HepG2 (cell line): Measurements from ENCODE around the gene RNASE8. TPM values are rescaled to one million over a fixed set of nuclear protein-coding genes. Genes with fewer than 3 reads are reported as not detected.

Experiments used
- ASH2L ChIP-seq: fragments of 300-600, 200-600 bp; sonication (generic); IDR thresholded peaks from 2 replicates; pipeline ENCODE4 v1.7.0; 2017; ENCODE audit warnings: low read depth, mild to moderate bottlenecking, moderate library complexity, mixed read lengths, low read length; ENCODE audit not compliant: insufficient read length
- BRCA1 ChIP-seq: sonication (generic); formaldehyde crosslinking; IDR thresholded peaks from 2 replicates; pipeline ENCODE4 v1.4.0; 2020; ENCODE audit warnings: missing genetic modification reagents
- HCFC1 ChIP-seq: fragments of 150-350 bp; IDR thresholded peaks from 2 replicates; pipeline ENCODE4 v1.6.1; 2014; ENCODE audit warnings: low read depth, low read length
- MEF2D ChIP-seq: sonication (generic); formaldehyde crosslinking; IDR thresholded peaks from 2 replicates; pipeline ENCODE4 v1.5.1; 2020; ENCODE audit warnings: mild to moderate bottlenecking, missing genetic modification reagents
- PITX1 ChIP-seq: sonication (generic); formaldehyde crosslinking; IDR thresholded peaks from 2 replicates; pipeline ENCODE4 v1.5.1; 2020; ENCODE audit warnings: mild to moderate bottlenecking, missing genetic modification reagents
- PTBP1 ChIP-seq: fragments of 200-400 bp; formaldehyde crosslinking; IDR thresholded peaks from 2 replicates; pipeline ENCODE4 v1.6.1; 2018; ENCODE audit warnings: low read length, low read depth; ENCODE audit not compliant: poor library complexity, severe bottlenecking
- RCOR2 ChIP-seq: IDR thresholded peaks from 2 replicates; pipeline ENCODE4 v1.6.1; 2016; ENCODE audit warnings: missing biosample characterization, missing genetic modification reagents
- SOX5 ChIP-seq: IDR thresholded peaks from 2 replicates; pipeline ENCODE4 v1.6.1; 2016; ENCODE audit warnings: borderline replicate concordance
- ZBTB3 ChIP-seq: sonication (generic); formaldehyde crosslinking; IDR thresholded peaks from 2 replicates; pipeline ENCODE4 v1.4.0; 2020; ENCODE audit warnings: low read depth, mild to moderate bottlenecking, moderate library complexity, missing genetic modification reagents, borderline replicate concordance
- ZIK1 ChIP-seq: sonication (generic); formaldehyde crosslinking; IDR thresholded peaks from 2 replicates; pipeline ENCODE4 v1.5.0; 2020; ENCODE audit warnings: mild to moderate bottlenecking, low read depth, missing genetic modification reagents, borderline replicate concordance
- ZNF143 ChIP-seq: sonication (generic); formaldehyde crosslinking; IDR thresholded peaks from 2 replicates; pipeline ENCODE4 v1.4.0; 2020; ENCODE audit warnings: missing genetic modification reagents
- ZNF343 ChIP-seq: sonication (generic); formaldehyde crosslinking; IDR thresholded peaks from 2 replicates; pipeline ENCODE4 v1.4.0; 2020; ENCODE audit warnings: mild to moderate bottlenecking, missing genetic modification reagents
- ZNF674 ChIP-seq: sonication (generic); formaldehyde crosslinking; IDR thresholded peaks from 2 replicates; pipeline ENCODE4 v1.5.0; 2020; ENCODE audit warnings: low read depth, mild to moderate bottlenecking, missing genetic modification reagents
- ZNF709 ChIP-seq: sonication (generic); formaldehyde crosslinking; IDR thresholded peaks from 2 replicates; pipeline ENCODE4 v1.5.0; 2020; ENCODE audit warnings: mild to moderate bottlenecking, missing genetic modification reagents
- polyA plus RNA-seq, 8 experiments: library from polyadenylated mRNA; depleted of rRNA in 3 of 8; stranded (reverse) in 7 of 8; unstranded in 1 of 8; fragments of >200 nt; fragmentation: Illumina TruSeq in 4 of 8; extraction: Trizol in 4 of 8; gene quantifications; 2 replicates each; pipeline versions ENCODE4 v1.2.1 to v1.2.3, GENCODE V29; 2011 to 2016; ENCODE audit warnings: low read depth in 4 of 8, missing spikeins in 1 of 8, mixed read lengths in 1 of 8; ENCODE audit not compliant: insufficient read depth in 1 of 8
- total RNA-seq, 5 experiments: library from RNA; depleted of rRNA; stranded (reverse); fragments of >200 nt; fragmentation: Illumina TruSeq; extraction: Trizol; gene quantifications; 2 replicates each; pipeline ENCODE4 v1.2.3, GENCODE V29; 2016; ENCODE audit warnings: low read depth in 1 of 5
- TF ChIP-seq, protein P1 (sequence below): sonication (generic); formaldehyde crosslinking; IDR thresholded peaks from 2 replicates; pipeline ENCODE4 v1.5.0; 2020; ENCODE audit warnings: missing genetic modification reagents
- TF ChIP-seq, protein P2 (sequence below): sonication (generic); formaldehyde crosslinking; IDR thresholded peaks from 2 replicates; pipeline ENCODE4 v1.5.0; 2020; ENCODE audit warnings: mild to moderate bottlenecking, missing genetic modification reagents
- TF ChIP-seq, protein P3 (sequence below): IDR thresholded peaks from 2 replicates; pipeline ENCODE4 v1.6.1; 2016; ENCODE audit warnings: missing genetic modification reagents, missing compliant biosample characterization
- TF ChIP-seq, protein P4 (sequence below): IDR thresholded peaks from 2 replicates; pipeline ENCODE4 v1.6.1; 2016; ENCODE audit warnings: missing biosample characterization, missing genetic modification reagents, low read depth
- TF ChIP-seq, protein P5 (sequence below): sonication (generic); formaldehyde crosslinking; IDR thresholded peaks from 2 replicates; pipeline ENCODE4 v1.5.1; 2020; ENCODE audit warnings: mild to moderate bottlenecking, missing genetic modification reagents, moderate library complexity
- TF ChIP-seq, protein P6 (sequence below): sonication (generic); formaldehyde crosslinking; IDR thresholded peaks from 2 replicates; pipeline ENCODE4 v1.4.0; 2020; ENCODE audit warnings: mild to moderate bottlenecking, missing genetic modification reagents

Gene RNASE8
- total and polyA plus RNA-seq, 2 of the 13 experiments (the other 11 are each of a cell fraction or from before 2014, with no cell fraction given): not detected

DNA sequence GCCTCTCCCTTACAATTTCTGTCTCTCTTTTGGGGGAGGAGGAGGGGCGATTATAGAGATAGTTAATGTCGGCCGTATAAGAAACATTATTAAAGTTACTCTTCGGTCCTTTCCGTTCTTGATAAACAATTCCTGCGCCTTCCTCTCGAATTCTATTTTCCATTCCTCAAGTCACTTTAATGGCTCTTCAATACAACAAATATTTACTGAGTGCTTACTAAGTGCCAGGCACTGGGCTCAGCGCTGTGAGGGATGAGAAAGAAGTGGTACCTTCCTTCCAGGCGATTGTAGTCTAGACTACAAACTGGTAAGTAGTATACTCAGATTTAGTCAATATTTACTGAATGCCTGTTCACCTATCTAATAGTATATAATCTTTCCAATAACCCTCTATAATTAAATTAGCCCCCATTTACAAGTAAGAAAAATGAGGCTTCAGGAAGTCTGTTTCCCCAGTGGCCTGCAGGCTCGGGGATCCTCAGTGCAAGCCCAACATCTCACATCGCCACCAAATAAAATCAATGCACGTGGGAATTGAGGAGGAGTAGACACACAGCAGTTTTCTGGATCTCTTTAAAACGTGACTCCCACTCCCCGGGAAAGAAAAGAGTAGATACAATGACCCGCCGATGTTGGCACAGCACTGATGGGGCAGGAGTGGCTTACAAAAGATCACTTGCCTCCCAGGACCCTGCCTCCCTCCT is 41.4 kb downstream of the RNASE8 start (continued):
- TF ChIP-seq, protein P1, sequence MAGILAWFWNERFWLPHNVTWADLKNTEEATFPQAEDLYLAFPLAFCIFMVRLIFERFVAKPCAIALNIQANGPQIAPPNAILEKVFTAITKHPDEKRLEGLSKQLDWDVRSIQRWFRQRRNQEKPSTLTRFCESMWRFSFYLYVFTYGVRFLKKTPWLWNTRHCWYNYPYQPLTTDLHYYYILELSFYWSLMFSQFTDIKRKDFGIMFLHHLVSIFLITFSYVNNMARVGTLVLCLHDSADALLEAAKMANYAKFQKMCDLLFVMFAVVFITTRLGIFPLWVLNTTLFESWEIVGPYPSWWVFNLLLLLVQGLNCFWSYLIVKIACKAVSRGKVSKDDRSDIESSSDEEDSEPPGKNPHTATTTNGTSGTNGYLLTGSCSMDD (CRISPR knock-in tag): no peak
- no peak for TF ChIP-seq ZNF143
- TF ChIP-seq ZBTB3 (CRISPR knock-in tag): no peak
- TF ChIP-seq, protein P2, sequence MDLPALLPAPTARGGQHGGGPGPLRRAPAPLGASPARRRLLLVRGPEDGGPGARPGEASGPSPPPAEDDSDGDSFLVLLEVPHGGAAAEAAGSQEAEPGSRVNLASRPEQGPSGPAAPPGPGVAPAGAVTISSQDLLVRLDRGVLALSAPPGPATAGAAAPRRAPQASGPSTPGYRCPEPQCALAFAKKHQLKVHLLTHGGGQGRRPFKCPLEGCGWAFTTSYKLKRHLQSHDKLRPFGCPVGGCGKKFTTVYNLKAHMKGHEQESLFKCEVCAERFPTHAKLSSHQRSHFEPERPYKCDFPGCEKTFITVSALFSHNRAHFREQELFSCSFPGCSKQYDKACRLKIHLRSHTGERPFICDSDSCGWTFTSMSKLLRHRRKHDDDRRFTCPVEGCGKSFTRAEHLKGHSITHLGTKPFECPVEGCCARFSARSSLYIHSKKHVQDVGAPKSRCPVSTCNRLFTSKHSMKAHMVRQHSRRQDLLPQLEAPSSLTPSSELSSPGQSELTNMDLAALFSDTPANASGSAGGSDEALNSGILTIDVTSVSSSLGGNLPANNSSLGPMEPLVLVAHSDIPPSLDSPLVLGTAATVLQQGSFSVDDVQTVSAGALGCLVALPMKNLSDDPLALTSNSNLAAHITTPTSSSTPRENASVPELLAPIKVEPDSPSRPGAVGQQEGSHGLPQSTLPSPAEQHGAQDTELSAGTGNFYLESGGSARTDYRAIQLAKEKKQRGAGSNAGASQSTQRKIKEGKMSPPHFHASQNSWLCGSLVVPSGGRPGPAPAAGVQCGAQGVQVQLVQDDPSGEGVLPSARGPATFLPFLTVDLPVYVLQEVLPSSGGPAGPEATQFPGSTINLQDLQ (CRISPR knock-in tag): no peak
- TF ChIP-seq, protein P3, sequence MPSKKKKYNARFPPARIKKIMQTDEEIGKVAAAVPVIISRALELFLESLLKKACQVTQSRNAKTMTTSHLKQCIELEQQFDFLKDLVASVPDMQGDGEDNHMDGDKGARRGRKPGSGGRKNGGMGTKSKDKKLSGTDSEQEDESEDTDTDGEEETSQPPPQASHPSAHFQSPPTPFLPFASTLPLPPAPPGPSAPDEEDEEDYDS (CRISPR knock-in tag): 0 out of 2 replicates have a peak, but pooled peaks have one; percentile 15
- TF ChIP-seq ASH2L: peak; percentile 10
- TF ChIP-seq, protein P4, sequence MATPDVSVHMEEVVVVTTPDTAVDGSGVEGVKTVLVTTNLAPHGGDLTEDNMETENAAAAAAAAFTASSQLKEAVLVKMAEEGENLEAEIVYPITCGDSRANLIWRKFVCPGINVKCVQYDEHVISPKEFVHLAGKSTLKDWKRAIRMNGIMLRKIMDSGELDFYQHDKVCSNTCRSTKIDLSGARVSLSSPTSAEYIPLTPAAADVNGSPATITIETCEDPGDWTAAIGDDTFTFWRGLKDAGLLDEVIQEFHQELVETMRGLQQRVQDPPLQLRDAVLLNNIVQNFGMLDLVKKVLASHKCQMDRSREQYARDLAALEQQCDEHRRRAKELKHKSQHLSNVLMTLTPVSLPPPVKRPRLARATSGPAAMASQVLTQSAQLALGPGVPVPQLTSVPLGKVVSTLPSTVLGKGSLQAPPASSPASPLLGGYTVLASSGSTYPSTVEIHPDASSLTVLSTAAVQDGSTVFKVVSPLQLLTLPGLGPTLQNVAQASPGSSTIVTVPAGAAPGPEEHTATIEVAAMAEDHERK (CRISPR knock-in tag): no peak
- TF ChIP-seq ZNF674 (CRISPR knock-in tag): no peak
- no peak for TF ChIP-seq ZIK1 (CRISPR knock-in tag)
- TF ChIP-seq ZNF709 (CRISPR knock-in tag): no peak
- TF ChIP-seq, protein P5, sequence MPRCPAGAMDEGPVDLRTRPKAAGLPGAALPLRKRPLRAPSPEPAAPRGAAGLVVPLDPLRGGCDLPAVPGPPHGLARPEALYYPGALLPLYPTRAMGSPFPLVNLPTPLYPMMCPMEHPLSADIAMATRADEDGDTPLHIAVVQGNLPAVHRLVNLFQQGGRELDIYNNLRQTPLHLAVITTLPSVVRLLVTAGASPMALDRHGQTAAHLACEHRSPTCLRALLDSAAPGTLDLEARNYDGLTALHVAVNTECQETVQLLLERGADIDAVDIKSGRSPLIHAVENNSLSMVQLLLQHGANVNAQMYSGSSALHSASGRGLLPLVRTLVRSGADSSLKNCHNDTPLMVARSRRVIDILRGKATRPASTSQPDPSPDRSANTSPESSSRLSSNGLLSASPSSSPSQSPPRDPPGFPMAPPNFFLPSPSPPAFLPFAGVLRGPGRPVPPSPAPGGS (CRISPR knock-in tag): no peak
- TF ChIP-seq PTBP1: no peak
- no peak for TF ChIP-seq HCFC1
- 0 out of 2 replicates have a peak, but pooled peaks have one; percentile 17 for TF ChIP-seq MEF2D (CRISPR knock-in tag)
- TF ChIP-seq SOX5 (CRISPR knock-in tag): no peak
- TF ChIP-seq, protein P6, sequence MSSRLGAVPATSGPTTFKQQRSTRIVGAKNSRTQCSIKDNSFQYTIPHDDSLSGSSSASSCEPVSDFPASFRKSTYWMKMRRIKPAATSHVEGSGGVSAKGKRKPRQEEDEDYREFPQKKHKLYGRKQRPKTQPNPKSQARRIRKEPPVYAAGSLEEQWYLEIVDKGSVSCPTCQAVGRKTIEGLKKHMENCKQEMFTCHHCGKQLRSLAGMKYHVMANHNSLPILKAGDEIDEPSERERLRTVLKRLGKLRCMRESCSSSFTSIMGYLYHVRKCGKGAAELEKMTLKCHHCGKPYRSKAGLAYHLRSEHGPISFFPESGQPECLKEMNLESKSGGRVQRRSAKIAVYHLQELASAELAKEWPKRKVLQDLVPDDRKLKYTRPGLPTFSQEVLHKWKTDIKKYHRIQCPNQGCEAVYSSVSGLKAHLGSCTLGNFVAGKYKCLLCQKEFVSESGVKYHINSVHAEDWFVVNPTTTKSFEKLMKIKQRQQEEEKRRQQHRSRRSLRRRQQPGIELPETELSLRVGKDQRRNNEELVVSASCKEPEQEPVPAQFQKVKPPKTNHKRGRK (CRISPR knock-in tag): peak; percentile 65; the same call in 1 of the 2 replicates
- no peak for TF ChIP-seq RCOR2
- TF ChIP-seq ZNF343 (CRISPR knock-in tag): no peak
- no peak for TF ChIP-seq BRCA1 (CRISPR knock-in tag)
- TF ChIP-seq PITX1 (CRISPR knock-in tag): no peak
